ENCODE data around the gene RGS3.

GRCh38 chr9:113467183-113467582 lies 3.7 kb downstream of the RGS3 start:
- no peak for TF ChIP-seq CTCF (IDR thresholded peaks at IDR 0.05)
- no peak for TF ChIP-seq POLR2A (IDR thresholded peaks at IDR 0.05)
